ENCODE measurements around the gene HTT.

HTT gene

DNA sequence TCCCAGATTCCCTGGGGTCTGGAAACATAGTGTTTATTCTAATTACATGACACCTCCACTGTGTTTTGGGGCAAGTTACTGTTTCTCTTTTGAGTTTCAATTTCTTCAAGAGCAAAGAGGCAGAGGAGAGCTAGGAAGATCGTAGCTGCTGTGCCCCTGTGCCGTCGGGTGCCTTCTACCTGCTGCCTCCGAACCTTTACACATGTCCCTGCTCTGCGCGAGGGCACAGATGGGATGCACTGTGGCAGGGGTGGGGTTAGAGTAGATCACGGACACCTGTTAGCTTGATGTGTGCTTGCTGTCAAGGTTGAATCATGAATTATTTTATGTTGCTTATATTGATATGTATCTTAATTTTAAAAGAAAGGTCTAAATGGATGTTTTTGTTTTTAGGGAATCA, 103.4 kb downstream of the HTT start:
- no peak for DNase-seq

DNA sequence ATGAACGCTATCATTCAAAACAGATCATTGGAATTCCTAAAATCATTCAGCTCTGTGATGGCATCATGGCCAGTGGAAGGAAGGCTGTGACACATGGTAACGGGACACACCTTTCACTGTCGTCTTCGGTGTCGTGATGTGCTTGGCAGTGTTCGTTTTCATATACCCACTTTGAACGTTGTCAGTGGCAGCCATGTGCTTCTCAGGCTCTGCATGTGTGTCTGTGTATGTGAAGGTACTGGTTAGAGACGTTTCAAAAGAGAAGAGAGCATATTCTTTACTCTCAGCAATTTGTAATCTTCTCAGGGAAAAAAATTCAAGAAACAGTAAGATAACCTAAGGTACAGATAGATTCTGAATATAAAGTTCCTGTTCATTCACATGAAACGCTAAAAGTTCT, 103.9 kb downstream of the HTT start:
- DNase-seq: no peak

DNA sequence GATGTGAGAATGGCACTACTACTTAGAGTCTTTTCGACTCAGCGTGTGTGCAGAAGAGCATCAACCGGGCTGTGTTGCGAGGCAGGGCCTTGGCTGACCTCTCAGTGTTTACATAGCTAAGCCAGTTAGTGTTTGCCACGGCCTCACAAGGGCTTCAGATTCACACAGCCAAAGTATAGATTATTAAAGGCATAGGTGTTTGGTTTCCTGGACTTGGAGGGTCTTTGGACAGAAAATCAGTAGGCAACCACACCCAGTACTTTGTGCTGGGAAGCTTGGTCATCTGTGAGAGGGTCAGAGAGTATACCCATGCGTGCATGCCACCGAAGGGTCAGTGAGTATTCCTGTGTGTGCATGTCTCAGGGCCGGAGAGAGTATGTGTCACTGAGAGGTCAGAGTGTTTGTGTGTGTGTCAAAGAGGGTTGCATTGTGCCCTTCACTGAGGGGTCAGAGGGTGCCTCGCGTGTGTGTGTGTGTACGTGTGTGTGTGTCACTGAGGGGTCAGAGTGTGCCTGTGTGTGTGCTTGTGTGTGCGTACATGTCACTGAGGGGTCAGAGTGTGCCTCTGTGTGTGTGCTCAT, 104.7 kb downstream of the HTT start:
- DNase-seq: no peak

GRCh38 chr4:3183008-3183407, 108.5 kb downstream of the HTT start:
- no peak for DNase-seq

GRCh38 chr4:3184725-3185124, 110.2 kb downstream of the HTT start:
- no peak for DNase-seq

- no peak for DNase-seq
These were observed 112.1 kb downstream of the HTT start for GRCh38 chr4:3186609-3187008.

- DNase-seq: no peak
These were observed 113.6 kb downstream of the HTT start for GRCh38 chr4:3188118-3188517.

- no peak for DNase-seq
These were observed 115.0 kb downstream of the HTT start for GRCh38 chr4:3189459-3189858.

DNA sequence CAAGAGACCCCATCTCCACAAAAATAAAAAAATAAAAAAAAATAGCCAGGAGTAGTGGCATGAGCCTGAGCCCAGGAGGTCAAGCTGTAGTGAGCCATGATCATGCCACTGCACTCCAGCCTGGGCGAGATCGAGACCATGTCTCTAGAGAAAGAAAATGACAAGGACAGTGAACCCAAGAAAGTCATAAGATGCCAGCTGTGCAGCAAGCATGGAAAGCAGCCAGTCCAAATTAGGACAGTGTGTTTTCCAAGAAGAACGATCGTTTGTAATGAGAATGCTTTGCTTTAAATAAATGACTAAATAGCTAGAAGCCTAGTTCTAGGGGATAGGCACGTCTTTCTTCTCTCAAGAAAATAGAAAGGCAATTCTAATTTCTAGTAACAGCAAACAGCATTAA, 116.1 kb downstream of the HTT start:
- no peak for DNase-seq

DNA sequence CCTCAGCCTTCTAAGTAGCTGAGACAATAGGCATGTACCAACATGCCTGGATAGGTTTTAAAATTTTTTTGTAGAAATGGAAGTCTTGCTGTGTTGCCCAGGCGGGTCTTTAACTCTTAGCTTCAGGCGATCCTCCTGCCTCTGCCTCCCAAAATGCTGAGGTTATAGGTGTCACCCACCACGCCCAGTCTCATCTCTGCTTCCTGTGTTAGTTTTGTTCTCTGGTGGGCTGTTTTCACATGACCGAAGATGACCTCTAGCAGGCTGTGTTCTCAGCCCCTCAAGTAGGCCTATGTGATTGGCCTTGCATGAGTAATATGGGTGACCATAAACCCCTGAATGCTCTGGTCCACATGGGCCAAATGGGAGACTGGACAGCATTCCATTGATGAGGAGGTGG, 117.7 kb downstream of the HTT start:
- no peak for DNase-seq

- DNase-seq: no peak
These were observed 118.3 kb downstream of the HTT start for GRCh38 chr4:3192827-3193226.

- DNase-seq: no peak
These were observed 119.2 kb downstream of the HTT start for GRCh38 chr4:3193531-3194203.

DNA sequence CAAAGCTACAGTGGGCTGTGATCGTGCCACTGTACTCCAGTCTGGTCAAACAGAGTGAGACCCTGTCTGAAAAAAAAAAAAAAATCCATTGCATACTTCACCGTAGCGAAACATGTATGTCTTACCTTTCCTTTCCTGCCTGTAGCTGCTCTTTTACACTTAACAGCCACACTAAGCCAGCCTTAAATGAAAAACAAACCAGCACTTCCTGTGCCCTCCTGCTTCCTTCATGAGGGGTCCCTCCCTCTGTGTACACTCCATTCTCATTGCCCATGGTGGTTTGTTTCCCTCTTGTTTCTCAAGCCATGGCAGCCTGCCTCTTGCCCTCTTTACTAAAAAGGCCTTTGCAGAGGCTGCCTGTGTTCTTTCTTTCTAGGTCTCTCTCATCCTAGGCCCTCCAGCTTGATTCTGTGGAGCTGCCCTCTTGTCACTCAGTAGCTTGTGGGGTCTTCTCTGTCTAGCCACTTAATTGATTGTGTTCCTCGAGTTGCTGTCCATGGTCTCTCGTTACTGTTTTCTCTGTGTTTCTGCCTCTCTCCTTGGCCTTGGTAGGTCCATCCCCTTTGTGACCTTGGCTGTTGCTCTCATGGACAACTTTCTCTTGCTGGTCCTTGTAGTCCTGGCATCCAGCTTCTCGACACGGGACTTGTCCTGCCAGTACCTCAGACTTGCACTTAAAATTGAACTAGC, 122.3 kb downstream of the HTT start:
- DNase-seq: no peak

- DNase-seq: no peak
These were observed 123.1 kb downstream of the HTT start for GRCh38 chr4:3197366-3198105.

DNA sequence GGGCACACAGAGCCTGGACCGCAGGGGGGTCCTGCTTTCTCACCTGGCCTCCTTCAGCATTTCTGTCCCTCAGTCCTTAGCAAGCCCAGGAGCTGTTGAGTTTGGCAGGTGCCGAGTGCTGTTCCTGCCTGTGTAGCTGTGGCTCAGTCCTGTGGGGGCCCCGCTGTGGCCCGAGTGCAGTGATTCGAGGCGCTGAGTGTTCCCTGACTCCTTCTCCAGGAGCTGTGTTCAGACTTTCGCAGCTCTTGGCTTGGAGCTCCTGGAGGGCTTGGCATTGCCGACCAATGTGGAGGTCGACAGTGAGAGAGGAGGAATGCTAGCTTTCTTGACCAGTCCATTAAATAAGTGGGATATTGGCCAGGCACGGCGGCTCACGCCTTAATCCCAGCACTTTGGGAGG, 124.4 kb downstream of the HTT start:
- no peak for DNase-seq

DNA sequence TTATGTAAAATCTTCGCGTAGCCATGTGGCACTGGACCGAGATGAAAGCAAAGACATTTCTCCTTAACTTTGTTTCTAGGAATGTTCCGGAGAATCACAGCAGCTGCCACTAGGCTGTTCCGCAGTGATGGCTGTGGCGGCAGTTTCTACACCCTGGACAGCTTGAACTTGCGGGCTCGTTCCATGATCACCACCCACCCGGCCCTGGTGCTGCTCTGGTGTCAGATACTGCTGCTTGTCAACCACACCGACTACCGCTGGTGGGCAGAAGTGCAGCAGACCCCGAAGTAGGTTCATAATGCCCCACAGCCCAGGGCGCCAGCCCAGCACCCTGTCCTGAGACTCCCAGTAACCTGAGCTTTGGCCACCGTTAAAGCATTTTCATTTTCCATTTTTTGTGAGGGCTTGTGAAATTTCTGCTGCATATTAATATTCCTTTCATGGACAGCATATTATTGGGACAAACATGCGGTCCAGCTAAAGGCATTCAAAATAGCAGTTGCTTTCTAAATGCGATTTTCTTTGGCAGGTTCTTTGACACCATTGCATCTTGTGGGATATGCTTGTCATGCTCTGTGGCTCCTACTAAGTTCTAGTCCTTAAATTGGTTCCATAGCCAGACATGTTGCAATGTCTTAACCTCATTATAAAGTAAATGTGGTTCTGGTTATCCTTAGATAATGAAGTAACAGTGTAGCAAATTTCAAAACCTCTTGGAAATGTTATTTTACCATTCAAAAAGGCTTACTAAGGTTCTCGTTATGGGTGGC, 125.4 kb downstream of the HTT start:
- DNase-seq: no peak

GRCh38 chr4:3200423-3201090, 126.1 kb downstream of the HTT start:
- DNase-seq: no peak

GRCh38 chr4:3201718-3202702, 127.5 kb downstream of the HTT start:
- DNase-seq: no peak

- DNase-seq: no peak
These were observed 128.6 kb downstream of the HTT start for GRCh38 chr4:3202836-3203820.

DNA sequence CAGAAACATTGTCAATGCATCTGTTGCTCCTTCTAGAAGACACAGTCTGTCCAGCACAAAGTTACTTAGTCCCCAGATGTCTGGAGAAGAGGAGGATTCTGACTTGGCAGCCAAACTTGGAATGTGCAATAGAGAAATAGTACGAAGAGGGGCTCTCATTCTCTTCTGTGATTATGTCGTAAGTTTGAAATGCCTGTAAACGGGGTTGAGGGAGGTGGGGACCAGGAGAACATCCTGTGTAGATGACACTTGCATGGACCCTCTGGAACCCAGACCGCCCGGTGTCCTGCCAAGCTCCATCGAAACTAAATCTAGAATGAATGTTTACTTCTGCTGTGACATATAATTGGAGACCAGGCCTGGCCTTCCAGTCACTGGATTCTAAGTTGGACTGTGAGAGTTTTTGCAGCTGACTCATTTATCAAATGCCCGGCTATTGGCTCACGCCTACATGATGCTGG, 129.5 kb downstream of the HTT start:
- DNase-seq: no peak

Measured in NCI-H1436 (cell line).